ENCODE measurements around the gene PARN. TPM values are rescaled to one million over a fixed set of nuclear protein-coding genes. Genes with fewer than 3 reads are reported as not detected.

Gene PARN
- total RNA-seq, 1 experiment from 2014 or later: 42.5 TPM

DNA sequence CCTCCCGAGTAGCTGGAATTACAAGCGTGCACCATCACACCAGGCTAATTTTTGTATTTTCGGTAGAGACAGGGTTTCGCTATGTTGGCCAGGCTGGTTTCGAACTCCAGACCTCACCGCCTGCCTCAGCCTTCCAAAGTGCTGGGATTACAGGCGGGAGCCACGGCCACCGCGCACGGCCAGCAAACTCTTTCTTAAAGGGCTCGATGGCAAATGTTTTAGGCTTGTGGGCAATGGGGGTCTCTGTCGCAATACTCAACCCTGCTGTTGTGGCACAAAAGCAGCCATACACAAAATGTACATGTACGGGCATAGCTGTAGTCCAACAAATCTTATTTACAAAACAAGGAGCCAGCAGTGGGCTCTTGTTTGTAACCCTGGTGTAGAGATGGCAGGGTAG is 18.4 kb downstream of the PARN start:
- peaks cover 25 to 40% of the 10 kb centered on the region in 2 experiments; a peak in 3 of 4 replicates for H3K36me3 ChIP-seq (ENCODE audit: control insufficient read depth in 1 of 2, insufficient read depth in 2 of 2, low read length in 2 of 2)
- H3K9me2 ChIP-seq (ENCODE audit: insufficient read depth): no peaks in the 10 kb centered on the region
- DNase-seq (ENCODE audit: low read depth, low spot score): no peak
- H3K4me1 ChIP-seq (ENCODE audit: control insufficient read depth in 1 of 2, insufficient read depth in 2 of 2, low read length in 2 of 2): no peaks in the 10 kb centered on the region
- H3K27me3 ChIP-seq (ENCODE audit: insufficient read depth, low read length): no peaks in the 10 kb centered on the region
- no peak overlapping the region for H2AFZ ChIP-seq (ENCODE audit: low read depth, low read length, poor library complexity, severe bottlenecking)
- TF ChIP-seq SP1 (IDR thresholded peaks at IDR 0.05; ENCODE audit: low read depth): no peak
- no peak for TF ChIP-seq CEBPB (IDR thresholded peaks at IDR 0.05; ENCODE audit: low read depth)
- TF ChIP-seq SIN3A (IDR thresholded peaks at IDR 0.05; ENCODE audit: low read depth): no peak
- no peak for TF ChIP-seq REST (IDR thresholded peaks at IDR 0.05; ENCODE audit: low read depth)
- no peak for TF ChIP-seq TCF7L2 (IDR thresholded peaks at IDR 0.05; ENCODE audit: borderline replicate concordance, extremely low read depth, insufficient read depth, insufficient read length)
- TF ChIP-seq POLR2AphosphoS5 (IDR thresholded peaks at IDR 0.05; ENCODE audit: low read depth, low read length): no peak
- TF ChIP-seq ZBTB33 (IDR thresholded peaks at IDR 0.05; ENCODE audit: extremely low read depth, insufficient replicate concordance, low read length): no peak
- H4K20me1 ChIP-seq (ENCODE audit: insufficient read depth): no peaks in the 10 kb centered on the region
- ChIA-PET POLR2A (no interaction called here), RAD21 (ENCODE audit: low non-redundant PET in 1 of 2, low total read pairs in 2 of 2, uncharacterized antibody in 2 of 2, unreplicated experiment in 2 of 2) (no interaction called here), CTCF (no interaction called here)
- H3K4me2 ChIP-seq (ENCODE audit: low read length): no peak overlapping the region
- no peak overlapping the region for H3K4me3 ChIP-seq (replicated peaks in 1 of 2; ENCODE audit: low read depth in 1 of 2, low read length in 2 of 2)
- H3K79me2 ChIP-seq (ENCODE audit: insufficient read depth, low read length): no peaks in the 10 kb centered on the region
- ATAC-seq: no peak
- intact Hi-C loops (cut with micrococcal nuclease): no loop called here
- H3K27ac ChIP-seq (ENCODE audit: low read depth, low read length): no peak overlapping the region
- no peak overlapping the region for H3K9ac ChIP-seq (ENCODE audit: low read length)
- no peaks in the 10 kb centered on the region for H3K9me3 ChIP-seq (ENCODE audit: control insufficient read depth in 1 of 2, insufficient read depth in 1 of 2, low read depth in 1 of 2, low read length in 2 of 2)
- BruUV-seq (replicated peaks): no TSS peak
